Spleen (tissue), 11 donors: ENCODE results near the gene FRMD4A. TPM values are rescaled to one million over a fixed set of nuclear protein-coding genes. Genes with fewer than 3 reads are reported as not detected.

Experiments
- DNase-seq: peaks from one replicate; pipeline ENCODE4 v3.0.0-alpha.2; 2020
- H3K27ac ChIP-seq, 8 donors: fragments of 200-600 bp; sonication (generic) in 7 of 8; 1 replicate in 4 of 8; 2 replicates in 4 of 8; pipeline versions ENCODE4 v1.5.0 to v1.8.0; 2016 to 2021; ENCODE audit warnings: inconsistent platforms in 4 of 8, mild to moderate bottlenecking in 4 of 8, moderate library complexity in 1 of 8
- H3K27me3 ChIP-seq, 7 donors: fragments of 200-600 bp; sonication (generic) in 6 of 7; replicated peaks in 1 of 7; 1 replicate in 4 of 7; 2 replicates in 3 of 7; pipeline versions ENCODE4 v1.5.0 to v1.8.0; 2016 to 2021; ENCODE audit warnings: inconsistent platforms in 3 of 7, mild to moderate bottlenecking in 1 of 7
- H3K36me3 ChIP-seq, 6 donors: fragments of 200-600 bp; sonication (generic) in 5 of 6; 1 replicate in 4 of 6; 2 replicates in 2 of 6; pipeline versions ENCODE4 v1.5.0 to v1.8.0; 2016 to 2021; ENCODE audit warnings: inconsistent platforms in 2 of 6
- H3K4me1 ChIP-seq, 6 donors: fragments of 200-600 bp; sonication (generic) in 5 of 6; 1 replicate in 3 of 6; 2 replicates in 3 of 6; pipeline versions ENCODE4 v1.5.0 to v1.8.0; 2016 to 2021; ENCODE audit warnings: inconsistent platforms in 3 of 6
- H3K4me3 ChIP-seq, 8 donors: fragments of 200-600 bp; sonication (generic) in 7 of 8; 1 replicate in 4 of 8; 2 replicates in 4 of 8; pipeline versions ENCODE4 v1.5.0 to v1.8.0; 2016 to 2021; ENCODE audit warnings: inconsistent platforms in 4 of 8, mild to moderate bottlenecking in 4 of 8, moderate library complexity in 2 of 8
- H3K9me3 ChIP-seq, 8 donors: fragments of 200-600 bp; sonication (generic) in 7 of 8; 1 replicate in 4 of 8; 2 replicates in 4 of 8; pipeline versions ENCODE4 v1.5.0 to v1.8.0; 2016 to 2021; ENCODE audit warnings: inconsistent platforms in 4 of 8
- CTCF ChIP-seq, 11 experiments: fragments of 200-600 bp in 7 of 11; fragments of 450-650 bp in 4 of 11; sonication (generic) in 4 of 11; IDR thresholded peaks in 8 of 11; conservative IDR thresholded peaks in 3 of 11; 1 replicate in 7 of 11; 2 replicates in 4 of 11; pipeline versions ENCODE4 v1.4.0 to v1.8.0; 2016 to 2021; ENCODE audit warnings: antibody characterized with exemption in 11 of 11, inconsistent platforms in 4 of 11, mild to moderate bottlenecking in 1 of 11
- POLR2A ChIP-seq, 3 donors: fragments of 450-650 bp; IDR thresholded peaks; one replicate each; pipeline ENCODE4 v1.5.1; 2017; ENCODE audit warnings: antibody characterized with exemption in 3 of 3, mild to moderate bottlenecking in 1 of 3
- POLR2AphosphoS5 ChIP-seq, 3 donors: sonication (generic); formaldehyde crosslinking; IDR thresholded peaks; one replicate each; pipeline ENCODE4 v1.5.1; 2017; ENCODE audit warnings: antibody characterized with exemption in 3 of 3
- whole genome bisulfite sequencing, 5 donors: extraction: QIAGEN DNeasy Blood & Tissue Kit in 3 of 5; methylation state at CpG; one replicate each; pipeline versions ENCODE4 v1.1.5 to v1.1.7; 2013 to 2018; 5-methylcytosine and 5-hydroxymethylcytosine counted together
- intact Hi-C: fragments of 100-400 bp; cut with DNase I; formaldehyde crosslinking; loops from one replicate; pipeline ENCODE4 v1.15.0; 2023; ENCODE audit warnings: low total_unique reads
- polyA plus RNA-seq, 3 donors: library from polyadenylated mRNA; stranded (reverse); fragments of 200-250 nt; gene quantifications; one replicate each; pipeline ENCODE4 v1.2.1, GENCODE V29; 2013
- total RNA-seq, 7 donors: library from RNA; depleted of rRNA in 3 of 7; stranded (reverse); fragments of >200 nt in 3 of 7; fragmentation: NEBNext Ultra II Directional in 4 of 7; extraction: Animal tissue kit (Norgen Biotek cat#: 25700) in 4 of 7; gene quantifications; one replicate each; pipeline versions ENCODE4 v1.1.0 to v1.2.1, GENCODE V29; 2016 to 2021
- donor health status: healthy with polysubstance abuse.
- donor health status: DM: no; HTN: no; CAD: no; lungs with moderate emphysema.
- donor health status: DM: no; HTN: no; CAD: no.
- donor health status: Bipolar disorder and iron deficiency.
- donor health status: healthy.
- donor health status: DM: no; HTN: no; CAD: no.
- donor health status: DM: yes; HTN: yes; CAD: no.

Gene FRMD4A
- total and polyA plus RNA-seq, 10 donors, result 9.2 to 141 (median 80.5) TPM

GRCh38 chr10:13970957-13971353, 359.8 kb downstream of the FRMD4A start:
- WGBS, 5 donors, result 88 to 98% (median 92%) methylated on average over 12 of the region's 12 CpGs
- intact Hi-C loops, result no loop called here
- Histone ChIP-seq H3K36me3 (no peaks in the 10 kb centered on the region), H3K9me3 (no peaks in the 10 kb centered on the region), H3K27ac (no peak overlapping the region), H3K27me3 (peaks cover 0 to 7% (median 0%) of the 10 kb centered on the region in 7 donors), H3K4me3 (no peak overlapping the region), H3K4me1 (no peaks in the 10 kb centered on the region)
- DNase-seq, result no peak
- TF ChIP-seq POLR2AphosphoS5 (IDR thresholded peaks at IDR 0.05) (no peak), POLR2A (IDR thresholded peaks at IDR 0.05) (no peak), CTCF (IDR thresholded peaks at IDR 0.05 in 8 of 11, conservative IDR thresholded peaks at IDR 0.05 in 3 of 11) (no peak)

GRCh38 chr10:13970236-13970956, 360.3 kb downstream of the FRMD4A start:
- DNase-seq, result no peak
- Histone ChIP-seq H3K27me3 (peaks cover 0 to 2% (median 0%) of the 10 kb centered on the region in 7 donors), H3K4me1 (no peaks in the 10 kb centered on the region), H3K9me3 (no peaks in the 10 kb centered on the region), H3K4me3 (no peak overlapping the region), H3K36me3 (no peaks in the 10 kb centered on the region), H3K27ac (no peak overlapping the region)
- intact Hi-C loops, result no loop called here
- TF ChIP-seq CTCF (IDR thresholded peaks at IDR 0.05 in 8 of 11, conservative IDR thresholded peaks at IDR 0.05 in 3 of 11) (no peak), POLR2A (IDR thresholded peaks at IDR 0.05) (no peak), POLR2AphosphoS5 (IDR thresholded peaks at IDR 0.05) (no peak)
- WGBS, 5 donors, result 81 to 85% (median 82%) methylated on average over 18 of the region's 18 CpGs

- Histone ChIP-seq H3K4me1 (no peaks in the 10 kb centered on the region), H3K27me3 (no peaks in the 10 kb centered on the region), H3K27ac (no peak overlapping the region), H3K4me3 (no peak overlapping the region), H3K36me3 (no peaks in the 10 kb centered on the region), H3K9me3 (no peaks in the 10 kb centered on the region)
- TF ChIP-seq CTCF (IDR thresholded peaks at IDR 0.05 in 8 of 11, conservative IDR thresholded peaks at IDR 0.05 in 3 of 11), result no peak
- no peak for TF ChIP-seq POLR2A (IDR thresholded peaks at IDR 0.05)
- TF ChIP-seq POLR2AphosphoS5 (IDR thresholded peaks at IDR 0.05), result no peak
- no peak for DNase-seq
- intact Hi-C loops, result no loop called here
- WGBS, 5 donors, result 73 to 83% (median 78%) methylated on average over 3 of the region's 3 CpGs
Measured at GRCh38 chr10:13969792-13970140, 361.0 kb downstream of the FRMD4A start.

- H3K27me3 ChIP-seq, result no peaks in the 10 kb centered on the region
- 88 to 90% (median 89%) methylated on average over 10 to 12 of the region's 12 CpGs for WGBS, 5 donors
- no peak for TF ChIP-seq POLR2A (IDR thresholded peaks at IDR 0.05)
- TF ChIP-seq POLR2AphosphoS5 (IDR thresholded peaks at IDR 0.05), result no peak
- TF ChIP-seq CTCF (IDR thresholded peaks at IDR 0.05 in 8 of 11, conservative IDR thresholded peaks at IDR 0.05 in 3 of 11), result no peak
- H3K9me3 ChIP-seq, result no peaks in the 10 kb centered on the region
- no peaks in the 10 kb centered on the region for H3K36me3 ChIP-seq
- H3K27ac ChIP-seq, result no peak overlapping the region
- intact Hi-C loops, result no loop called here
- no peaks in the 10 kb centered on the region for H3K4me1 ChIP-seq
- no peak for DNase-seq
- no peak overlapping the region for H3K4me3 ChIP-seq
Measured at GRCh38 chr10:13969118-13969791, 361.5 kb downstream of the FRMD4A start.
